ENCODE measurements around the gene LRRC45. TPM values are rescaled to one million over a fixed set of nuclear protein-coding genes. Genes with fewer than 3 reads are reported as not detected.

Gene LRRC45
- total and polyA plus RNA-seq, 8 donors: 8.3 to 171 (median 21.0) TPM

GRCh38 chr17:81983011-81983638 is 40.0 kb upstream of the LRRC45 start:
- intact Hi-C loops (cut with DNase I; ENCODE audit: low total_unique reads): no loop called here
- no peaks in the 10 kb centered on the region for H3K9me3 ChIP-seq
- WGBS, 5 donors: 92 to 95% (median 93%) methylated on average over 20 to 35 of the region's 35 CpGs
- H3K27ac ChIP-seq: no peak overlapping the region
- no peak for TF ChIP-seq EP300 (IDR thresholded peaks at IDR 0.05)
- no peak for TF ChIP-seq POLR2A (IDR thresholded peaks at IDR 0.05)
- TF ChIP-seq CTCF (IDR thresholded peaks at IDR 0.05): no peak
- no peak for TF ChIP-seq POLR2AphosphoS5 (IDR thresholded peaks at IDR 0.05)
- H3K27me3 ChIP-seq: no peaks in the 10 kb centered on the region
- no peak for DNase-seq
- H3K4me3 ChIP-seq: no peak overlapping the region
- peaks cover 7 to 38% (median 27%) of the 10 kb centered on the region in 4 donors for H3K4me1 ChIP-seq
- H3K36me3 ChIP-seq: peaks cover 12 to 82% (median 70%) of the 10 kb centered on the region in 4 donors

GRCh38 chr17:81983639-81984373 is 39.3 kb upstream of the LRRC45 start:
- peaks cover 12 to 89% (median 72%) of the 10 kb centered on the region in 4 donors for H3K36me3 ChIP-seq
- H3K4me1 ChIP-seq: peaks cover under 1 to 31% (median 21%) of the 10 kb centered on the region in 4 donors
- WGBS, 5 donors: 92 to 97% (median 95%) methylated on average over 26 of the region's 26 CpGs
- no peaks in the 10 kb centered on the region for H3K9me3 ChIP-seq
- H3K4me3 ChIP-seq: no peak overlapping the region
- no peak overlapping the region for H3K27ac ChIP-seq
- intact Hi-C loops (cut with DNase I; ENCODE audit: low total_unique reads): no loop called here
- DNase-seq: no peak
- H3K27me3 ChIP-seq: no peaks in the 10 kb centered on the region
- TF ChIP-seq POLR2A (IDR thresholded peaks at IDR 0.05) (no peak), CTCF (IDR thresholded peaks at IDR 0.05) (no peak), POLR2AphosphoS5 (IDR thresholded peaks at IDR 0.05) (no peak), EP300 (IDR thresholded peaks at IDR 0.05) (no peak)

- Histone ChIP-seq H3K27ac (no peak overlapping the region), H3K9me3 (no peaks in the 10 kb centered on the region), H3K4me3 (no peak overlapping the region), H3K27me3 (no peaks in the 10 kb centered on the region), H3K36me3 (peaks cover 12 to 88% (median 74%) of the 10 kb centered on the region in 4 donors), H3K4me1 (peaks cover 0 to 20% (median 13%) of the 10 kb centered on the region in 4 donors)
- TF ChIP-seq EP300 (IDR thresholded peaks at IDR 0.05) (no peak), POLR2A (IDR thresholded peaks at IDR 0.05) (no peak), POLR2AphosphoS5 (IDR thresholded peaks at IDR 0.05) (no peak), CTCF (IDR thresholded peaks at IDR 0.05) (no peak)
- intact Hi-C loops (cut with DNase I; ENCODE audit: low total_unique reads): no loop called here
- WGBS, 5 donors: 80 to 91% (median 88%) methylated on average over 17 to 21 of the region's 21 CpGs
- no peak for DNase-seq
Observed at GRCh38 chr17:81984773-81985410, 38.2 kb upstream of the LRRC45 start.

- Histone ChIP-seq H3K4me1 (peaks cover 8 to 19% (median 12%) of the 10 kb centered on the region in 4 donors), H3K27ac (no peak overlapping the region), H3K4me3 (no peak overlapping the region), H3K9me3 (no peaks in the 10 kb centered on the region), H3K27me3 (no peaks in the 10 kb centered on the region), H3K36me3 (peaks cover 12 to 77% (median 63%) of the 10 kb centered on the region in 4 donors)
- intact Hi-C loops (cut with DNase I; ENCODE audit: low total_unique reads): no loop called here
- DNase-seq: no peak
- 95 to 97% (median 96%) methylated on average over 26 of the region's 26 CpGs for WGBS, 5 donors
- TF ChIP-seq POLR2A (IDR thresholded peaks at IDR 0.05) (no peak), EP300 (IDR thresholded peaks at IDR 0.05) (no peak), CTCF (IDR thresholded peaks at IDR 0.05) (no peak)
Observed at GRCh38 chr17:81986606-81987005, 36.5 kb upstream of the LRRC45 start.

Data from stomach (tissue), 9 donors.